AG08396 (cell line): Measurements from ENCODE around the gene FOXP4.

Source experiments
- DNase-seq: peaks from one replicate; pipeline ENCODE4 v3.0.0; 2012; ENCODE audit warnings: low spot score, mixed read lengths

Gene FOXP4

DNA sequence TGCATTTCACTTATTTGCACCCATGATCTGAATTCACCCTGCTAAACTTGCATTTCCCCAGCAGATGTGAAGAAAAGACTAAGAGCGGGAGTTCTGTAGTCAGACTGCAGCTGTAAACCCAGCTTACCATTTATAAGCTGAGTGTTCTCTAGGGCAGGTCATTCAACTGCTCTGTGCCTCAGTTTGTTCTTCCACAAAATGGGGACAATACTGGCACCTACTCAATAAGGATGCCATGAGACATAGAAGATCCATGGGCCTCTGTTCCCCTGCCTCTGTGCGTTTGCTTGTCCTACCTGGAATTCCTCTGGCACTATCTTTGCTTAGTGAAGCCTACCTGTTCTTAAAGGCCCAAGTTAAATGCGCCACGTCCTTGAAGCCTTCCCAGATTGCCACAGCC, 79.8 kb downstream of the FOXP4 start:
- no peak for DNase-seq

GRCh38 chr6:41626917-41627316, 80.7 kb downstream of the FOXP4 start:
- no peak for DNase-seq

GRCh38 chr6:41629128-41629527, 82.9 kb downstream of the FOXP4 start:
- DNase-seq: no peak

GRCh38 chr6:41630069-41630468, 83.9 kb downstream of the FOXP4 start:
- DNase-seq: no peak

DNA sequence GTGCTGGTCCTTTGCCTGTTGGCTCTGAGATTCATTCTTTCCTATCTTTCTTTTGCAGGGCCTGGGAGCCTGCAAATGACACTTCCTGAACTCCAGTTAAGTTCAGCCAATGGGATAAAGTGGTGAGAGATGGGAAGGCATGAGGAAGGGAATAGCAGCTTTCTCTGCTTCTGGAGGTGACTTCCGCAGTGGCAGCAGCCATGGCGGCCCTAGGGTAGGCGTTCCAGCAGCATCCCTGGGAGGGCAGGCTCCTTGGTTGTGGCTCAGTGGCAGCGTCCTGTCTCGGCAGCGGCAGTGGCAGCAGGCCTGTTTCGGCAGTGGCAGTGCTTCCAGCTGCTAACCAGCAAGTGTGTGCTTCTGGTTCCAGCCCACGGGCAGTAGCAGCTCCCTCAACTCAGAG, 84.8 kb downstream of the FOXP4 start:
- no peak for DNase-seq

- DNase-seq: no peak
Observed at GRCh38 chr6:41633056-41633634, 87.0 kb downstream of the FOXP4 start.

- no peak for DNase-seq
Observed at GRCh38 chr6:41634657-41635056, 88.5 kb downstream of the FOXP4 start.

- DNase-seq: no peak
Observed at GRCh38 chr6:41635365-41635764, 89.2 kb downstream of the FOXP4 start.

- peak; percentile 54 for DNase-seq
Observed at GRCh38 chr6:41636833-41637193, 90.6 kb downstream of the FOXP4 start.

GRCh38 chr6:41637194-41638001, 91.2 kb downstream of the FOXP4 start:
- DNase-seq: no peak

DNA sequence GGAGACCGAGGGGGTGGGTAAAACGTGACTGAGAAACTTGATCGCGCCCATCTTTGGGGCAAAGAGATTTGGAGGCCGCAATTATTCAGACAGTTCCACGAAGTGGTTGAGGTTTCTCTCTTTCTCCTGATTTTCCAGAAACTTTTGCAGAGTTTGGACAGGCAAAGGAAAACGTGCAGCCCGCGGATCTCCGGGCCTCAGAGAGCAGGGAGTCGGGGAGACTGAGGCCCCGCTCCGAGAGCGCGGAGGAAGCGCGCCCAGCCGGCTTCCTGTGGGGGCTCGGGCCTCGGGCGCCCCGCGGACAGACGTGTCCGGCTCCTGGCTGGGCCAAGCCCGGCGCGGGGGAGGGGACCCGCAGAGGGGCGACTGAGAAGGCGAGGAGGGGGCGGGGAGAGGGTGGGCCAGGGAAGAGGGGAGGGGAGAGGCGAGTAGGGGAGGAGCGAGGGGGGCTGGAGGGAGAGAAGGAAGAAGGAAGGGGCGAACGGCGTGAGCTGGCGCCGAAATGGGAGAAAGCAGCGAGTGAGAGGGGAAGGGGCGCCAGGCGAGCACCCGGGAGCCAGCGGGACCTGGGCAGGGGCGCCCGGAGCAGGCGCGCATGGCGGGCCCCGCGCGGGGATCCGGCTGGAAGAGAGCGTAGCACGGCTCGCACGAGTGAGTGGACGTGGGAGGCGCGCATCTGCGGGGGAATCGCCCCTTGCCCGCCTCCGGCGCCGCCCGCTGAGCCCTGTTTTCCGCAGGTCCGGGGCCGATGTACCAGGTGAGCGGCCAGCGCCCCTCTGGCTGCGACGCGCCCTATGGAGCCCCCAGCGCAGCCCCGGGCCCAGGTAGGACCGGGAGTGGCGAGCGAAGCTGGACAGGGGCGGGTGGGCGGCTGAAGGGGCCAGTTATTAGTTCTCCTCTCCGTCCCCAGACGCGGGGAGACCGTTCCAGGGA, 92.1 kb downstream of the FOXP4 start, which contains the start of gene MDFI:
MDFI (plus strand) TSS at position 467 of the 933 bp plus-strand sequence; CDS start at position 749, 282 bp downstream.
- DNase-seq: no peak

DNA sequence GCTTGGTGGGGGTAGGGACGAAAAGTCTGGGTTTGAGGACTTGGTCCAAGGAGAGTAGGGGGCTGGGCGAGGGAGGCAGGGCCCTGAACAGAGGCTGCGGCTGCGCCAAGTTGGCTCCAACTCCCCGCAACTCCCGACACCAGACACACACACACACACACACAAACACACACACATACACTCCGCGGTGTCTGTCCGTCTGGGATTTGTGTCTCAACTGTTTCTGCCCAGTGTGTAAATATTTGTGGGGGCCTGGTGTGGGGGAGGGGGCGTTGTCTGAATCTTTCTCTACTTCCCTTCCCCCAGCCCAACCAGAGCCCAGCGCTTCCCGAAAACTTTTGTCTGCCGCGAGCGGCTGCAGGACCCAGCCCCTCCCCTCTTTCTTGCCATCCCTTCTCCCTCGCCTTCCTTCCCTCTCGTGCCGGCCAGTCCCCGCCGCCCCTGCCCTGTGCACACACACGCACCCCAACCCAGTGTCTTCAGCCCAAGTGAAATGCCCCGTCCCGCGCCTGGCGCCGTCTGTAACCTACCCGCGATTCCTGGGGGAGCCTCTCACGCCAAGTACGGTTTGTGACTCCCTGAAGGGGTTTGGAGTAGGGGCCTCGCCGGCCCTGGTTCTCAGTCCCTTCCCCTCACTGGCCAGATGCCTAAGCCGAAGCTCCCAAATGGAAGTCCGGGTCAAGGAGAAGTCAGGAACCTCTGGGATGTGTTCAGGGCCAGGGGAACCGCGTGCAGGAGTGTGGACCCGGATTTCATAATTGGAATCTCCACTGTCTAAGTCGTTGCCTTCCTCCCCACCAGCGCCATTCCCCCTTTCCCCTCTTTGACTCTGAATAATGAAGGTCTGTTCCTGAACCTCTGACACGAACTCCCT, 93.0 kb downstream of the FOXP4 start:
- no peak for DNase-seq

DNA sequence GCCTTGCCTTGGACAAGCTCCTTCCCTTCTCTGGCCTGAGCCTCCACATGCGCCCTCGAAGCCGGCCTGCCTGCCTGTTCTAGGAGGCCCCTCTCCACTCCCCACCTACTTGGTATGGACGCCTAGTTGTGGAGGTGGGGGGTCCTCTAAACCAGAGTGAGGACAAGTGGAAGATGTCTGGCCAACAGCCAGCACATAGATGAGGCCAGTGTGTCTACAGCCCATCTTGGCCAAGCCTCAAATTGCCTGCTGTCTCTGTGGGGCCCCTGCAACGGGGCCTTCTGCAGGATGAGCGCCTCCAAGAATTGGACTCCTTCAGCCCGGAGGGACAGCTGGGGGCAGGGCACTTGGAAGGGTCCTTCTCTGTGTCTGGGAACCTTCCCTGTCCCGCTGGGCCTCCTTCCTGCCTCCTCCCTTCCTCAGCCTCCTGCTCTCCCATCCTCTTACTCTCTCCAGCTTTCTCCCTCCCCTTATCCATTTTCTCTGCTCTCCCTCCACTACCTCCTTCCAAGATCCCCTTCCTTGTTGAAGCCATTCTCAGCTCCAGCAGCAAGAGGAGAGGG, 93.7 kb downstream of the FOXP4 start:
- no peak for DNase-seq

DNA sequence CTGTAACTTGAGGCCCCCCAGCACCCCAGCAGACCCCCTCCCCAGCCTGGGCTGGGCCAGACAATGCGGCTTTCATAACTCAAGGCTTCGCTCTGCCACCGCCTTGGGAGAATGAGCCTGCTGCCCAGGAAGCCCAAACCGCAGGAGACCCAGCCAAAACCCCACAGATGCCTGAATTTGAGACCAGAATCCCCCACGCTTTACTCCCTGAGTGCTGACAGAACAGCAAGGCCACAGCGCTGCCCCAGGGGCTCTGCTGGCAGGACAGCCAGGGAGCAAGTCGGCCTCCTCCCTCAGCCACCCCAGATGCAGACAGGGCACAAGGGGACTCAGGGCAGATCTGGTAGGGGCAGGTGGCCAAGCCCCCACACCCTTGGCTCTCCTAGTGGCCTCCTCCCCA, 94.2 kb downstream of the FOXP4 start:
- no peak for DNase-seq

DNA sequence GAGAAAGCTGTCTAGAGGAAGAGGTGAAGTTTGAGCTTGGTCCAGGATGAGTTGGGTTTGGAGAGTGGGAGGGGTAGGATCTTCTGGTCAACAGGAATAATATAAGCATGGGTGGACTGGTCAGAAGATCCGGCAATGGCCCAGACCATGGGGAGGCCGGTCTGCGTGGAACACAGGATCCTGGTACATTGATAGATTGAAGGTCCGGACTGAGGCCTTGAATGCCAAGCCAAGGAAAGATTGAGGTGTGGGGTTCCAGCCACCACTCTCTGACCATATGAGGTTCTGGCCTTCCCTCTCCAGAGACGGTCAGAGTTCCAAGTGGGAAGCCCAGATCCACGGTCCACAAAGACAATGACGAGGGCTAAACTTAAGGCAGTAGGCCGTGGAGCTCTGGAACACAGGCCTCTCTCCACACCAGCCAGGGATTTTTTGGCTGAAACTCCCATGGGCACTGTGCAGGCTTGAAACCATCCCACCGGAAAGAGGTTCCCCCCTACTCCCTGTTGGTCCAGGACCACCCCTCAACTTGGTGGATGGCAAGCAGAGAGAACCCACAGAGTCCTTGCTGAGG, 95.3 kb downstream of the FOXP4 start:
- DNase-seq: no peak

- DNase-seq: no peak
Observed at GRCh38 chr6:41642090-41642959, 96.1 kb downstream of the FOXP4 start.

DNA sequence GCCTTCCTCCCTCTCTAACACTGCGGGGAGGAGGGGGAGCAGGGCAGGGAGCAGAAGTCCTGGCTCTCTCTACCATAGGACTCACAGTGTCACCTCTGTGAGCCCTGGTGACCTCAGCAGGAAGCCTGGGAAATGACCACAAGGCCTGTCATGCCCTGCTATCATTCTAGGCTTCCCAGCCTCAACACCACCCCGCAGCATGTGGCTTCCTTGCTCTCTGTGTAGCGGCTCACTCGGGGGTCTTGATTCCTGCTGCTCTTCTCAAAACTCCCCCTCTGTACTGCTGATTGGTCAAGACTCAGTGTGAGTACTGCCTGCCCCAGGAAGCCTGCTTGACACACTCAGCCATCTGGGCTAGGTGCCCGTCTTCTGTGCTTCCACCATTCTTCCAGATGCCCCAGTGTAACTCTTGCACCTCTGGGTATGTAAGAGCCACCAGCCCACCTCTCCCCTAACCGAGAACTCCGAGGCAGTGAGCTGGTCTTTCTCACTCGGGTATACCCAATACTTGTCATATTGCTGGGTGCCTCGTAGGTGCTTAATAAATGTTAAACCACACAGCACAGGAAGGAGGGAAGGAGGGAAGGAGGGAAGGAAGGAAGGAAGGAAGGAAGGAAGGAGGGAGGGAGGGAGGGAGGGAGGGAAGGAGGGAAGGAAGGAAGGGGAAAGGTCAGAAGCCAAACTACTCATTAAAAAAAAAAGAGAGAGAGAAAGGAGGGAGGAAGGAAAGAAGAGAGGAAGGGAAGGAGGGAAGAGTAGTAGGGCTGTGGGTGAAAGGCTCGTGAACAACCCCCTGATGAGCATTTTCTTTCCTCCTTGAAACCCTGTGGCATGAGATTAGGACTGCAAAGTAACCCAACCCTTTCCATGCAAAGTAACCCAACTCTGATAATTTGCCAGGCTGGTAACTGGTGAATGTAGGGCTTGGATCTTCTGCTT, 97.0 kb downstream of the FOXP4 start:
- DNase-seq: no peak

- no peak for DNase-seq
Observed at GRCh38 chr6:41643899-41644269, 97.7 kb downstream of the FOXP4 start.
